GM12892 (cell line): ENCODE measurements around the gene LHX4.

Experiments
- POLR2A ChIP-seq: IDR thresholded peaks from 2 replicates; pipeline ENCODE4 v1.6.1; 2011; ENCODE audit warnings: low read depth, low read length, control low read depth
- POLR2AphosphoS5 ChIP-seq: IDR thresholded peaks from 2 replicates; pipeline ENCODE4 v1.6.1; 2011; ENCODE audit warnings: low read depth, low read length, control low read depth
- TAF1 ChIP-seq: IDR thresholded peaks from 2 replicates; pipeline ENCODE4 v1.6.1; 2011; ENCODE audit warnings: low read depth, mild to moderate bottlenecking, control low read depth, low read length, borderline replicate concordance

GRCh38 chr1:180194048-180194425 lies 36.0 kb upstream of the LHX4 start:
- TF ChIP-seq POLR2A, result no peak
- no peak for TF ChIP-seq POLR2AphosphoS5
- TF ChIP-seq TAF1, result no peak
